Kidney epithelial cell (primary cell): ENCODE results near the gene NRAP. TPM values are rescaled to one million over a fixed set of nuclear protein-coding genes. Genes with fewer than 3 reads are reported as not detected.

ENCODE experiments used
- DNase-seq: peaks from one replicate; pipeline ENCODE4 v3.0.0-alpha.2; 2010; ENCODE audit warnings: low read depth
- H3K27me3 ChIP-seq: 2 replicates; pipeline ENCODE4 v1.6.0; 2011; ENCODE audit warnings: low read length; ENCODE audit not compliant: control insufficient read depth, insufficient read depth
- H3K36me3 ChIP-seq: 2 replicates; pipeline ENCODE4 v1.5.1; 2011; ENCODE audit warnings: low read length; ENCODE audit not compliant: control insufficient read depth, insufficient read depth
- H3K4me3 ChIP-seq: 2 replicates; pipeline ENCODE4 v1.5.1; 2011; ENCODE audit warnings: low read depth, mild to moderate bottlenecking, control low read depth, low read length
- CTCF ChIP-seq: IDR thresholded peaks from 2 replicates; pipeline ENCODE4 v1.5.1; 2011; ENCODE audit warnings: mild to moderate bottlenecking, moderate library complexity, low read length, control low read depth, inconsistent platforms; ENCODE audit not compliant: insufficient read depth, poor library complexity, severe bottlenecking
- total RNA-seq: library from RNA; depleted of rRNA; stranded (reverse); fragments of >200 nt; gene quantifications from 2 replicates; pipeline ENCODE4 v1.2.3, GENCODE V29; 2015

The NRAP gene
- total RNA-seq, 1 donor from 2014 or later: not detected

DNA sequence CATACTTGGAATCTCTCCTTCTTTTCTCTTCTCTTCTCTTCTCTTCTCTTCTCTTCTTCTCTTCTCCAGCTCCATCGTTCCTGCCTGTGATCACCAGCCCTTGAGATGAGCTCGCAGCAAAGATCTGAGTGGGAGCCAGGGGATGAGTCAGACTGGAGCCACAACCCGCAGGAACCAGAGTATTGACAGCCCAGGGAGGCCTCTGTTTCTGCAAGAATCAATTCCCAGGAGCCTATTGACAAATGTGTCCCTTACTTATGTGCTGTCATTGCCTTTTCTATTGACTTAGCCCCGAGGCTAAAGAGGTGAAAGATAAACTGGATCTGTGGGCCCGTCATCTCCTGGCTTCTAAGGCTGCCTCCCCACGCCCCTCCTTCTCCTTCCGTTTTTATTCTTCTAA lies 124.1 kb downstream of the NRAP start:
- H3K36me3 ChIP-seq: no peaks in the 10 kb centered on the region
- DNase-seq: no peak
- TF ChIP-seq CTCF: no peak
- H3K27me3 ChIP-seq: no peaks in the 10 kb centered on the region
- H3K4me3 ChIP-seq: no peak overlapping the region

Other genes with a start within 250 kb of the NRAP start
- 0.07 and 0.08 TPM in 2 replicates for gene HABP2, start 111.0 kb downstream of the NRAP start, total RNA-seq
- 18.4 and 20.3 TPM in 2 replicates for gene CASP7, start 15.9 kb upstream of the NRAP start, total RNA-seq
- not detected in 2 replicates for gene PLEKHS1, start 87.6 kb upstream of the NRAP start, total RNA-seq
- gene DCLRE1A, start 190.0 kb upstream of the NRAP start, total RNA-seq: 9.9 and 11.7 TPM in 2 replicates
- 46.3 and 51.8 TPM in 2 replicates for gene NHLRC2, start 190.6 kb upstream of the NRAP start, total RNA-seq